Retinal pigment epithelial cell (primary cell): ENCODE data around the gene TRRAP.

Experiments
- DNase-seq: peaks from one replicate; pipeline ENCODE4 v3.0.0-alpha.2; 2010; ENCODE audit warnings: low read depth
- H3K4me3 ChIP-seq: 2 replicates; pipeline ENCODE4 v1.5.1; 2011; ENCODE audit warnings: mild to moderate bottlenecking, low read length, control low read depth, moderate library complexity
- TF ChIP-seq, protein P1 (sequence below): conservative IDR thresholded peaks from 2 replicates; pipeline ENCODE4 v1.5.1; 2011; ENCODE audit warnings: low read depth, low read length, control low read depth, inconsistent platforms

Gene TRRAP

DNA sequence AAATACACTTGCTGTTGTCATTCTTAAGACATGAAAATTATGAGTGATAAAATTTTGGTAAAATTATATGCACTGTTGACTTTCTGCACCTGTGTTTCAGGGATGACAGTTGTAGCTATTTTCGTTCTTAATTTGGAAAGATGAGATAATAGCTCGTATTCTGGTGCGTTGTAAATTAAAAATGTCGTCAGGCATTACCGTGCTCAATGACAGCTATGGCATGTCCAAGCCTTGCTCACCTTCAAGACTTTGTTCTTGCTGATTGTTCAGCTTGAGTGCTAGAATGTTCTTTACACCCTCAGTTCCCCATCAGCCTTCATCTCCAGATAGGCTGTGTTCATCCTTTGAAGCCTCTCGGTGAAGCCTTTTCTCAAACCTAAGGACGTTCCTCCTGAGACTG is 21.5 kb downstream of the TRRAP start:
- H3K4me3 ChIP-seq: no peak overlapping the region
- no peak for DNase-seq
- TF ChIP-seq, protein P1, sequence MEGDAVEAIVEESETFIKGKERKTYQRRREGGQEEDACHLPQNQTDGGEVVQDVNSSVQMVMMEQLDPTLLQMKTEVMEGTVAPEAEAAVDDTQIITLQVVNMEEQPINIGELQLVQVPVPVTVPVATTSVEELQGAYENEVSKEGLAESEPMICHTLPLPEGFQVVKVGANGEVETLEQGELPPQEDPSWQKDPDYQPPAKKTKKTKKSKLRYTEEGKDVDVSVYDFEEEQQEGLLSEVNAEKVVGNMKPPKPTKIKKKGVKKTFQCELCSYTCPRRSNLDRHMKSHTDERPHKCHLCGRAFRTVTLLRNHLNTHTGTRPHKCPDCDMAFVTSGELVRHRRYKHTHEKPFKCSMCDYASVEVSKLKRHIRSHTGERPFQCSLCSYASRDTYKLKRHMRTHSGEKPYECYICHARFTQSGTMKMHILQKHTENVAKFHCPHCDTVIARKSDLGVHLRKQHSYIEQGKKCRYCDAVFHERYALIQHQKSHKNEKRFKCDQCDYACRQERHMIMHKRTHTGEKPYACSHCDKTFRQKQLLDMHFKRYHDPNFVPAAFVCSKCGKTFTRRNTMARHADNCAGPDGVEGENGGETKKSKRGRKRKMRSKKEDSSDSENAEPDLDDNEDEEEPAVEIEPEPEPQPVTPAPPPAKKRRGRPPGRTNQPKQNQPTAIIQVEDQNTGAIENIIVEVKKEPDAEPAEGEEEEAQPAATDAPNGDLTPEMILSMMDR: no peak

DNA sequence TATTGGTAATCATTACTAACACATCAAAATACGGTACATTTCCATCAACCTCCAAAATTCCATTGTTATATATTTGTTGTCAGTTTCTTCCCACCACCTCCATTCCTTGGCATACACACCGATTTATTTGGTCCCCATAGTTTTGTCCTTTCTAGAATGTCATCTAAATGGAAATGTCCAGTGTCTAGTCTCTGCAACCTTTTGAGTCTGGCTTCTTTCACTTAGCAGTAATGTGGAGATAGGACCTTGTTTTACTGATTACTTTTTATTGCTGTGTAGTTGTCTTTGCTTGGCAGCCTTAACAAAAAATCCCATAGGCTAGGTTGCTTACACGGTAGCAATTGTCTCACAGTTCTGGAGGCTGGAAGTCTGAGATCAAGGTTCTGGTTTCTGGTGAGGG is 22.5 kb downstream of the TRRAP start:
- TF ChIP-seq, protein P1: no peak
- DNase-seq: no peak
- no peak overlapping the region for H3K4me3 ChIP-seq

DNA sequence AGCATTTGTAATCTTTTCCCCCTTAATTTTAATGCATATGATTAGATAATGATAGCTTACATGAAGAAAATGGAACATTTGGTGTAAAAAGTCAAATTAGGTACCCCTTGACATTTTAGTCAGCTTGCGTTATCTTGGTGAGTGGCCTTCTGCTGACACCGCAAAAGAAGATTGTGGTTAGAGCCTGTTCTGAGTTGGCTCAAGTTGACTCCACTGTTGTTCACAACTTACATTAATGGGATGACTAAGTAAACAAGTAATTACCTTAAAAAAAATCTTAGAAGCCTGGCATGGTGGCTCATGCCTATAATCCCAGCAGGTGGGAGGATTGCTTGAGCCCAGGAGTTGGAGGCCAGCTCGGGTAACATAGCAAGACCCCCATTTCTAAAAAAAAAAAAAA is 24.2 kb downstream of the TRRAP start:
- DNase-seq: no peak
- H3K4me3 ChIP-seq: no peak overlapping the region
- TF ChIP-seq, protein P1: no peak

DNA sequence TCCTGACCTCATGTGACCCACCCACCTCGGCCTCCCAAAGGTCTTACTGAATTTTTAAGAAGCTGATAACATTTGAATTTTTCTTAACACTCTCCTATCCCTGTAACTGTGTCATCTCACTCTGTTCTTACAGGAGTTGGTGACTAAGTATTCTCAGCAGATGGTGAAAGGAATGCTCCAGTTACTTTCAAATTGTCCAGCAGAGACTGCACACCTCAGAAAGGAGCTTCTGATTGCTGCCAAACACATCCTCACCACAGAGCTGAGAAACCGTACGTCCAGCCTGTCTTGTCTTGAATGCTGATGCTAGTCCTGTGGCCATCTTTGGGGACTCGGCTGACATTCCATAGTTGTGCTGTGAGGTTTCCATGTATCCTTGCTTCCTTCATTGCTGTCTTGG is 24.9 kb downstream of the TRRAP start:
- DNase-seq: no peak
- TF ChIP-seq, protein P1: no peak
- no peak overlapping the region for H3K4me3 ChIP-seq

DNA sequence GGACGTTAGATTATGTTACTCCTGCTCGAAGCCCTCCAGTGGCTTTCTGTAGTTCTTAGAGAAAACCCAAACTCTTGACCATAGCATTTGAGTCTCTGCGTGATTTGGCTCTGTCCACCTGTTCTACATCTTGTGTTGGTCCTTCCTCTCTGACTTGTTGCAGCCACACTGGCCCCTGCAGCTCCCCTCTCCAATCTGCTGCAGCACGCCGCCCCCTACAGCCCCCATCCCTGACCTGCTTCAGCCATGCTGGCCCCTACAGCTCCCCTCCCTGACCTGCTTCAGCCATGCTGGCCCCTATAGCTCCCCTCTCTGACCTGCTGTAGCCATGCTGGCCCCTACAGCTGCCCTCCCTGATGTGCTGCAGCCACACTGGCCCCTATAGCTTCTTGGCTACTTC is 29.2 kb downstream of the TRRAP start:
- H3K4me3 ChIP-seq: no peak overlapping the region
- TF ChIP-seq, protein P1: no peak
- DNase-seq: no peak

DNA sequence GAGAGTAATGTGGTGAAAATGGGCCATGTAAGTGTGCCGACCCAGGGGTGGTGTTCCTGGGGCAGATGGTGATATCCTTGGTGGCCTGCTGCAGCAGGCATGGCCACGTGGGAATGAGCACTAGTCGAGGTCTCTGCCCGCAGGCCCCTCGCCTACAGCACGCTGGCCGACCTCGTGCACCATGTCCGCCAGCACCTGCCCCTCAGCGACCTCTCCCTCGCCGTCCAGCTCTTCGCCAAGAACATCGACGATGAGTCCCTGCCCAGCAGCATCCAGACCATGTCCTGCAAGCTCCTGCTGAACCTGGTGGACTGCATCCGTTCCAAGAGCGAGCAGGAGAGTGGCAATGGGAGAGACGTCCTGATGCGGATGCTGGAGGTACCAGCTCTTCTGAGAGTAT is 30.3 kb downstream of the TRRAP start:
- H3K4me3 ChIP-seq: no peak overlapping the region
- TF ChIP-seq, protein P1: no peak
- no peak for DNase-seq

DNA sequence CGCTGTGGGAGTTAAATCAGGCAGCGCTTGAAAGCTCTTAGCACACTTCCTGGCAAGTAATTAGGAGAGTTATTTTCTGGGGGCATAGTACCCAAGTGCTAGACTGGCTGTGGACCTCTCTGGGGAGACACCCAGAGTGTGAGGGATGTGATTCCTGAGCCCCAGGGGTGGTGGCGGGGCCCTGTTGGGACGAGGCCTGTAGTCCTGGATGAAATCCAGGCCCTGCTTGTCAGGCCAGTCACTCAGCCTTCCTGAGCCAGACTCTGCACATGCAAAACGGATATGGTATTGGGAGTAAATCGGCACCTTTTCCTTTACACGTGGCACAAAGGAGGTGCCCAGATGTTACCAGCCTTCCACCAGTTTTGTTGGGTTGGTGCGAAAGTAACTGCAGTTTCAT is 31.2 kb downstream of the TRRAP start:
- no peak overlapping the region for H3K4me3 ChIP-seq
- TF ChIP-seq, protein P1: no peak
- DNase-seq: no peak
